C1 segment of cervical spinal cord (tissue), 14 donors: ENCODE measurements around the gene GULP1.
"Not testable (repeated sequence)": the region's sequence is repeated elsewhere in the genome, so short reads cannot be mapped to it uniquely, and the experiment has no call there.

Experiments used
- DNase-seq, 14 donors: peaks; one replicate each; lab custom pipeline; 2025; lab: John Stamatoyannopoulos, UW

Gene GULP1

GRCh38 chr2:188415754-188416083, 124.0 kb downstream of the GULP1 start:
- no peak for DNase-seq

- no peak for DNase-seq
Observed at GRCh38 chr2:188416367-188416766, 124.7 kb downstream of the GULP1 start.

DNA sequence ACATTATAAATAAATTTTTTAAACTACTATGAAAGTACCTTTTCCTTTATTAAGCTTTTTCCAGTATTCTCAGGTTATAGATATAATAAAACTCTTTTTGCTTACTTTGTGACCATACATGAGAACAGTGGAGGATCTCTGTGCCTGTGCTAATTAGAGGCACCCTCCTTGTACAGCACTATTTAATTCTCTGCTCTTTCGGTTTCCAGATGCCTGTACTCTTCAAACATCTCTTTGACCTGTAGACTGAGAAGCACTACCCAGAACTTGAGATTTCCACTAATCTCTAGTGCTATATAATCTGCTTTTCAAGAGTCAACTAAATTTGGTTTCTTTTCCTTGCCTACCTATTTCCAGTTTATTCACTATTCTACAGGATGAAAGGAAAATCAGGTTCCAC, 131.1 kb downstream of the GULP1 start:
- no peak for DNase-seq

DNA sequence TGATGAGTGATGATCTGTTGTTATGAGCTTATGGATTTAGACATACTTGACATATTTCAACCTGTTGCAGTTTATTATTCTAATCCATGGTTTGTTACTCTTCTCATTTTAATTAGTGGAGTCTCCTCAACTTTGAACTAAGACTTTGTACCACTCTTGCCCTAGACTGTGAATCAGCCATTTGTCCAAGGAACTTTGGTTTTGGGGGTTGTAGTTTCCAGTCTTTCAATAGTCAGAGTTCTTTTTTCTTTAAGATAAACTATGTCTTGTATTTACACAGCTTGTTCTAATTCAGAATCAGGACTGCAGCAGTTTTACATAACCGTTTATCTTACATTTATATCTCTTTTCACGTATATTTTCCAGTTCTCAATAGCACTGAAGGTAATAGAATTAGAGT, 133.6 kb downstream of the GULP1 start:
- no peak for DNase-seq

DNA sequence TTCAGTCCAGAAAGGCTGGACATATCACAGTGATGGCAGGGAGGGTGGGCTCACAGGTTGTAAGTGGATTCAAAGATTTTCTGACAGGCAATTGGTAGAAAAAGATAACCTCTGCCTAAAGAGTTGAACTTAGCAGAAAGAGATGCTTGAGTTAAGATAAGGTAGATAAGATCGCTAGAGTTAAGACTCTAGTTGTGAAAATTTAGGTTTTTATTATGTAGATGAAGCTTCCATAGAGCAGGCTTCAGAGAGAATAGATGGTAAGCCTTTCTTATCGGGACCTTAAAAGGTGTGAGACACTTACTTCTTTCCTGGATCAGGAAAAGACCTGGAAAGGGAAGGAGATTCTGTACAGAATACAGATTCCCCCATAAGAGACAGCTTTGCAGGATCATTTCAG, 134.4 kb downstream of the GULP1 start:
- DNase-seq: no peak

DNA sequence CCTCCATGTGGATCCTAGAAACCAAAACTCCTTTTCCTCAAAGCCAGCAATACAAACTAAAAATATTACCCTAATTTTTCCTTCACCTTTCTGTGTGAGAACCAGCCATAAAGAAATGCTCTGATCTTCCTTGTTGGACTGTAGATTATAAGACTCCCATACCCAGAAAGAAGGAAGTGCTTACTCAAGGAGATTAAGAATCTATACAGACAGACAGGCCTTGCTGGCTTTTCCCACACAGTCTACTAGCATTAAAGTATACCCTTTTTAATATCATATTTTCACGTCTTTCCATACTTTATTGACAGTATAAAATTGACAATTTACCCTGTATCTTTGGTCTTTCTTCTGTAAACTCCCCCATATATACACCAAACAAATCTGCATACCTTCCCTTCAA, 139.0 kb downstream of the GULP1 start:
- no peak for DNase-seq

GRCh38 chr2:188434018-188434417, 142.3 kb downstream of the GULP1 start:
- no peak for DNase-seq

- no peak for DNase-seq
Observed at GRCh38 chr2:188435115-188435514, 143.4 kb downstream of the GULP1 start.

GRCh38 chr2:188437537-188437936, 145.9 kb downstream of the GULP1 start:
- no peak for DNase-seq

DNA sequence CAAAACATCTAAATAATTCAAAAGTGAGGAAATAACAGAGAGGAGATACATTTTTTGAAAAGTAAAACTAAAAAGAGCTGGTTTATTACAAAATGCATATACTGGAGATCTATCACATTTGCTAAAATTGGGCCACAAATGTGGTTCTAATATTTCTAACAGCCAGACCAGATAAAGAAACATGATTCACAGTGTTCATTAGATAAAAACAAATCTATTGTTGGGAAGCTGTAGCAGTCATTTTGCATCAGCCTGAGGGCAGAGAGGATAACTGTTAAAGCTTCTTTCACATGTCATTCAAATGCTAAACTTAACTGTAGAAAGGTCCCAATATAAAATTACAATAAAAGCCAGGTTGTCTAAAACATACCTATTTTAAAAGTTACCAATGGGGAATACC, 148.3 kb downstream of the GULP1 start:
- no peak for DNase-seq

- DNase-seq: no peak
Observed at GRCh38 chr2:188440849-188441248, 149.2 kb downstream of the GULP1 start.

DNA sequence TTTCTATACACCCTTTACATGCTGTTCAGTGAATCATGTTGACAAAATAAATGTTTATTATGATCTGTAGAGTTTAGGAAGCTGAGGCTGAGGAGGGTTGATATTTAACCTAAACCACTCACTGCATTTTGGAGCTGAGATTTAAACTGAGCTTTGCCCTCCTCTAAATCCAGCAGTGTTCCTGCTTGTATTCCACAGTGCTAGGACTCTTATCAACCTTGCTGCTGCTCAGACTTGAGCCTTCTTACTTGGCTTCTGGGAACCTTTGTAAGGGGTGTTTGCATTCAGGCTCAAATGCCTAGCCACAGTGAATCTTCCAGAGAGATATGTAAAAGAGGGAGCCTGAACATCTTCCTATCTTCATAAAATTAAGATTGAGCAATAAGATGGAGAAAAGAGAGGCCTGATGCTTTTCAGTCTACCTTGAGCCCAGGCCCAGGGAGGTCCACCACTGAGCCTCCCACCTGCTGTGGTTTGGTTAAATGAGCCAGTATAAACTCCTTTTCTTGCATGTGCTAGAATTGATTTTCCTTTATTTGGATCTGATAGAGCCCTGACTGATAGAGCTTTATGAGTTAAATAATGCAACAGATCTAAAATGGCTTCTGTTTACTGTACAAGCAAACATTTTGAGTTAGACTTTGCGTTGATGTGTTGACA, 149.7 kb downstream of the GULP1 start:
- DNase-seq: no peak

GRCh38 chr2:188443207-188443606, 151.5 kb downstream of the GULP1 start:
- no peak for DNase-seq

DNA sequence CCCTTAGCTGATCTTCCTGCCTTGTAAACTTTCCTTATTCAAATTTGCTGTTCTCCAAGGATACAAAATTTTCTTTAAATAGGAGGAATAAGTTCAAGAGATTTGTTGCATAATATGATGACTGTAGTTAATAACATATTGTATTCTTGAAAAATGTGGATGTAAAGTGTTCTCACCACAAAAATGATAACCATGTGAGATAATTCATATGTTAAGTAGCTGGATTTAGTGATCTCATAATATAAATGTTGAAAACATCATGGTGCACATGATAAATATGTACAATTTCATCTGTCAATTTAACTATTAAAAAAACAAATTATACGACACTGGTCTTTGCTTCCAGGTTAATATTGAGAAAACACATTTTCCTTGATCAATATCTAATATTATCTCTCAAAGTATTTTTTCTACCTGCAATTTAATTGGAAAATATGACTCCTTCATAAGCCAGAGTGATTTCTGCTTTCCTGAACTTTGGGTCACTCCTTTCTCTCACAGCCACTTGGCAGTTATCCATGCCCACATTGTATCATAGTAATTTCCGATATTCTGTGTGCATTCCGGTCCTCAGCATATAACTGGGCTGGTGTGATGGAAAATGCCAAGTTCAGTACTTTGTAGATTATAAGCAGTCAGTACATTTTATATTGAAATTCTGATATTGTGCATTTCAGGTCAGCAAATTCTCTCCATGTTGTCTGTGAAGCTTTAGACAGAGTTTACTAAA, 152.6 kb downstream of the GULP1 start:
- no peak for DNase-seq

GRCh38 chr2:188449561-188449960, 157.9 kb downstream of the GULP1 start:
- DNase-seq: no peak

- DNase-seq: no peak
Observed at GRCh38 chr2:188449971-188450370, 158.3 kb downstream of the GULP1 start.

GRCh38 chr2:188450732-188451483, 159.2 kb downstream of the GULP1 start:
- DNase-seq: no peak

DNA sequence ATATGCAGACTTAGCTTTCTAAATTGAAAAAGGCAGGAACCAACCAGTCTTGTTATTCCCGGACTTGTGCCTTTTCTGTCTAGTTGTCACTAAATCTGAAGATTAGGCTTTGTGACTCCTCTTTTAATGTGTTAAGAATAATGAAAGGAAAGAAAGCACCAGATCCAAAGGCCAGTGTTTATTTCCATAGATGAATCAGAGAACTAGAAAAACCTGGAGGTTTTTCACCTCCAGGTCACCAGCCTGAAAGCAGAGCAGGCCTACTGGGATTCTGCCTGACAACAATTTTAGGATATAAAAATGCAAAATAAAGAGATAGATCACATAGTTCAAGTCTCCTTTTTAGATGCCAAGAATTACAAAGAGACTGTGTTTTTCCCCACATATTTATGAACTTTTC, 160.4 kb downstream of the GULP1 start:
- DNase-seq: no peak

DNA sequence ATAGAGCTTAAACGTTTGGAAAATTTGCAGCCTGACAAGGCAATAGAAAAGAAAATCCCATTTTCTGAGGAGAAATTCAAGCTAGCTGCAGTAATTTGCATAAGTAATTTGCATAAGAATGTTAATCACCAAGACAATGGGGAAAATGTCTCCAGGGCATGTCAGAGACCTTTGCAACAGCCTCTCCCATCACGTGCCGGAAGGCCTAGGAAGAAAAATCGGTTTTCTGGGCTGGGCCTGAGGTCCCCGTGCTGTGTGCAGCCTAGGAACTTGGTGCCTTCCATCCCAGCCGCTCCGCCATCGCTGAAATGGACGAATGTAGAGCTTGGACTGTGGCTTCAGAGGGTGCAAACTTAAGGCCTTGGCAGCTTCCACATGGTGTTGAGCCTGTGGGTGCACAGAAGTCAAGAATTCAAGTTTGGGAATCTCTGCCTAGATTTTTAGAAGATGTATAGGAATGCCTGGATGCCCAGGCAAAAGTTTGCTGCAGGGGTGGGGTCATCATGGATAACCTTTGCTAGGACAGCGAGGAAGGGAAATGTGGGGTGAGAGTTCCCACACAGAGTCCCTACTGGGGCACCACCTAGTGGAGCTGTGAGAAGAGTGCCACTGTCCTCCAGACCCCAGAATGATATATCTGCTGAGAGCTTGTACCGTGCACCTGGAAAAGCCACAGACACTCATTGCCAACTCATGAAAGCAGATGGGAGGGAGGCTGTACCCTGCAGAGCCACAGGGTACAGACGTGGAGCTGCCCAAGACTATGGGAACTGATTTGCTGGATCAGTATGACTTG, 164.6 kb downstream of the GULP1 start:
- DNase-seq: no peak

DNA sequence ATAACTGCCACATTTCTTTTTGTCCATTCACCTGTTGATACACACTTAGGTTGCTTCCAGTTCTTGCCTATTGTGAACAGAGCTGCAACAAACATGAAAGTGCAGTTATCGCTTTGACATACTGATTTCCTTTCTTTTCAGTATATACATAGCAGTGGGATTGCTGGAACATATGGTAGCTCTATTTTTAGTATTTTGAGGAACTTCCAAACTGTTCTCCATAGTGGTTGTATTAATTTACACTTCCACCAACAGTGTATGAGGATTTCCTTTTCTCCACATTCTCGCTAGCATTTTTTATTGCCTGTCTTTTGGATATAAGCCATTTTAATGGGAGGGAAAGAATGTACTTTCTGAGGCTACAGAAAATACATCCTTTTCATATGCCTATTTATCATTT, 167.4 kb downstream of the GULP1 start:
- no peak for DNase-seq

GRCh38 chr2:188466078-188466477, 174.4 kb downstream of the GULP1 start:
- not testable (repeated sequence) for DNase-seq

- no peak for DNase-seq
Observed at GRCh38 chr2:188466761-188467160, 175.1 kb downstream of the GULP1 start.
